Skeletal muscle tissue (tissue), 4 donors: ENCODE measurements around the gene NMT1. TPM values are rescaled to one million over a fixed set of nuclear protein-coding genes. Genes with fewer than 3 reads are reported as not detected.

Source experiments
- H3K27ac ChIP-seq: one replicate; pipeline ENCODE4 v1.7.0; 2013; ENCODE audit warnings: mild to moderate bottlenecking, low read depth, low read length, inconsistent platforms
- H3K27me3 ChIP-seq, 3 donors: one replicate each; pipeline ENCODE4 v1.7.0; 2013; ENCODE audit warnings: low read length in 3 of 3; ENCODE audit not compliant: control insufficient read depth in 3 of 3, insufficient read depth in 3 of 3
- H3K36me3 ChIP-seq, 3 donors: one replicate each; pipeline ENCODE4 v1.7.0; 2013; ENCODE audit warnings: low read length in 3 of 3; ENCODE audit not compliant: control insufficient read depth in 3 of 3, insufficient read depth in 3 of 3
- H3K4me1 ChIP-seq, 3 donors: one replicate each; pipeline ENCODE4 v1.7.0; 2013; ENCODE audit warnings: low read length in 3 of 3, mild to moderate bottlenecking in 3 of 3; ENCODE audit not compliant: control insufficient read depth in 3 of 3, insufficient read depth in 3 of 3
- H3K4me3 ChIP-seq, 3 donors: one replicate each; pipeline ENCODE4 v1.7.0; 2013; ENCODE audit warnings: low read length in 3 of 3
- H3K9ac ChIP-seq, 3 donors: one replicate each; pipeline ENCODE4 v1.7.0; 2013; ENCODE audit warnings: low read length in 3 of 3, mild to moderate bottlenecking in 3 of 3, moderate library complexity in 2 of 3, low read depth in 1 of 3
- H3K9me3 ChIP-seq, 3 donors: one replicate each; pipeline ENCODE4 v1.7.0; 2013; ENCODE audit warnings: low read length in 3 of 3; ENCODE audit not compliant: control insufficient read depth in 3 of 3
- total RNA-seq: library from RNA; depleted of rRNA; stranded (reverse); fragments of >200 nt; gene quantifications from one replicate; pipeline ENCODE4 v1.2.3, GENCODE V29; 2014
- donor health status: Osteomylitis.

NMT1 gene
- total RNA-seq, 1 donor from 2014 or later = 35.5 TPM

GRCh38 chr17:45101883-45102811 is 41.0 kb downstream of the NMT1 start:
- Histone ChIP-seq H3K4me1 (peaks cover 68 to 75% (median 73%) of the 10 kb centered on the region in 3 donors), H3K27me3 (no peaks in the 10 kb centered on the region), H3K36me3 (peaks cover 71 to 73% (median 73%) of the 10 kb centered on the region in 3 donors), H3K4me3 (no peak overlapping the region), H3K27ac (peak overlapping the region; percentile 33), H3K9ac (peak overlapping the region; percentile 43 to 76 (median 67)), H3K9me3 (no peaks in the 10 kb centered on the region)

- Histone ChIP-seq H3K36me3 (peaks cover 66 to 70% (median 67%) of the 10 kb centered on the region in 3 donors), H3K27me3 (no peaks in the 10 kb centered on the region), H3K27ac (peak overlapping the region; percentile 33), H3K9me3 (no peaks in the 10 kb centered on the region), H3K4me1 (peaks cover 74 to 82% (median 79%) of the 10 kb centered on the region in 3 donors), H3K9ac (peak overlapping the region; percentile 6 to 76 (median 67)), H3K4me3 (peak overlapping the region in 1 of 3 donors; percentile 13)
Observed at GRCh38 chr17:45102856-45103255, 41.7 kb downstream of the NMT1 start.

- H3K4me1 ChIP-seq = peaks cover 75 to 82% (median 79%) of the 10 kb centered on the region in 3 donors
- peaks cover 61 to 67% (median 65%) of the 10 kb centered on the region in 3 donors for H3K36me3 ChIP-seq
- no peaks in the 10 kb centered on the region for H3K9me3 ChIP-seq
- H3K9ac ChIP-seq = peak overlapping the region in 2 of 3 donors; percentile 67 to 76
- peak overlapping the region; percentile 33 for H3K27ac ChIP-seq
- H3K4me3 ChIP-seq = peak overlapping the region in 1 of 3 donors; percentile 13
- H3K27me3 ChIP-seq = no peaks in the 10 kb centered on the region
Observed at GRCh38 chr17:45103269-45103795, 42.2 kb downstream of the NMT1 start.

- peaks cover 61 to 64% (median 62%) of the 10 kb centered on the region in 3 donors for H3K36me3 ChIP-seq
- peak overlapping the region in 2 of 3 donors; percentile 67 to 76 for H3K9ac ChIP-seq
- H3K27me3 ChIP-seq = no peaks in the 10 kb centered on the region
- H3K4me3 ChIP-seq = peak overlapping the region in 1 of 3 donors; percentile 22
- H3K4me1 ChIP-seq = peaks cover 76 to 82% (median 79%) of the 10 kb centered on the region in 3 donors
- H3K27ac ChIP-seq = peak overlapping the region; percentile 51
- H3K9me3 ChIP-seq = no peaks in the 10 kb centered on the region
Observed at GRCh38 chr17:45104029-45104428, 42.9 kb downstream of the NMT1 start.

GRCh38 chr17:45104497-45104896 is 43.4 kb downstream of the NMT1 start:
- Histone ChIP-seq H3K9ac (peak overlapping the region in 2 of 3 donors; percentile 67 to 76), H3K36me3 (peaks cover 58 to 60% (median 60%) of the 10 kb centered on the region in 3 donors), H3K27me3 (no peaks in the 10 kb centered on the region), H3K4me1 (peaks cover 79 to 84% (median 80%) of the 10 kb centered on the region in 3 donors), H3K9me3 (no peaks in the 10 kb centered on the region), H3K4me3 (peak overlapping the region in 1 of 3 donors; percentile 22), H3K27ac (peak overlapping the region; percentile 51)

GRCh38 chr17:45104907-45105624 is 43.9 kb downstream of the NMT1 start:
- H3K4me1 ChIP-seq = peaks cover 82 to 86% (median 84%) of the 10 kb centered on the region in 3 donors
- no peak overlapping the region for H3K4me3 ChIP-seq
- no peaks in the 10 kb centered on the region for H3K9me3 ChIP-seq
- H3K27me3 ChIP-seq = no peaks in the 10 kb centered on the region
- H3K9ac ChIP-seq = peak overlapping the region in 1 of 3 donors; percentile 76
- H3K27ac ChIP-seq = peak overlapping the region; percentile 51
- H3K36me3 ChIP-seq = peaks cover 53 to 56% (median 56%) of the 10 kb centered on the region in 3 donors

GRCh38 chr17:45106096-45106495 is 45.0 kb downstream of the NMT1 start:
- no peaks in the 10 kb centered on the region for H3K27me3 ChIP-seq
- peak overlapping the region in 2 of 3 donors; percentile 1 to 72 for H3K9ac ChIP-seq
- H3K4me1 ChIP-seq = peaks cover 92 to 96% (median 94%) of the 10 kb centered on the region in 3 donors
- H3K36me3 ChIP-seq = peaks cover 52 to 56% (median 56%) of the 10 kb centered on the region in 3 donors
- H3K27ac ChIP-seq = peak overlapping the region; percentile 34
- H3K4me3 ChIP-seq = no peak overlapping the region
- no peaks in the 10 kb centered on the region for H3K9me3 ChIP-seq

GRCh38 chr17:45106582-45106981 is 45.5 kb downstream of the NMT1 start:
- Histone ChIP-seq H3K9me3 (no peaks in the 10 kb centered on the region), H3K27ac (peak overlapping the region; percentile 34), H3K4me1 (peaks cover 95 to 97% (median 95%) of the 10 kb centered on the region in 3 donors), H3K9ac (peak overlapping the region in 2 of 3 donors; percentile 1 to 72), H3K4me3 (no peak overlapping the region), H3K27me3 (no peaks in the 10 kb centered on the region), H3K36me3 (peaks cover 51 to 55% (median 54%) of the 10 kb centered on the region in 3 donors)

GRCh38 chr17:45107293-45108010 is 46.3 kb downstream of the NMT1 start:
- Histone ChIP-seq H3K36me3 (peaks cover 42 to 52% (median 51%) of the 10 kb centered on the region in 3 donors), H3K4me1 (peaks cover 95 to 97% (median 95%) of the 10 kb centered on the region in 3 donors), H3K9ac (peak overlapping the region in 1 of 3 donors; percentile 72), H3K27me3 (no peaks in the 10 kb centered on the region), H3K4me3 (no peak overlapping the region), H3K9me3 (no peaks in the 10 kb centered on the region), H3K27ac (peak overlapping the region; percentile 44)
